HG03097 (cell line): ENCODE data around the gene NLGN1.
"Not testable (repeated sequence)": the region's sequence is repeated elsewhere in the genome, so short reads cannot be mapped to it uniquely, and the experiment has no call there.

Experiments
- ATAC-seq: cut with Tn5 transposase; IDR thresholded peaks from one replicate; pipeline ENCODE4 v1.9.1; 2021; ENCODE audit not compliant: unreplicated experiment, low FRiP score

NLGN1 gene

GRCh38 chr3:173548261-173548660 lies 150.7 kb downstream of the NLGN1 start:
- no peak for ATAC-seq

GRCh38 chr3:173552526-173552925 lies 155.0 kb downstream of the NLGN1 start:
- no peak for ATAC-seq

GRCh38 chr3:173553635-173554280 lies 156.2 kb downstream of the NLGN1 start:
- no peak for ATAC-seq

- no peak for ATAC-seq
These were observed 159.0 kb downstream of the NLGN1 start for GRCh38 chr3:173556546-173556945.

GRCh38 chr3:173567997-173568396 lies 170.5 kb downstream of the NLGN1 start:
- no peak for ATAC-seq

- no peak for ATAC-seq
These were observed 171.1 kb downstream of the NLGN1 start for GRCh38 chr3:173568623-173569022.

GRCh38 chr3:173583496-173583895 lies 186.0 kb downstream of the NLGN1 start:
- no peak for ATAC-seq

- no peak for ATAC-seq
These were observed 186.7 kb downstream of the NLGN1 start for GRCh38 chr3:173584093-173584837.

- no peak for ATAC-seq
These were observed 187.6 kb downstream of the NLGN1 start for GRCh38 chr3:173584838-173585831.

- ATAC-seq, result no peak
These were observed 188.6 kb downstream of the NLGN1 start for GRCh38 chr3:173586166-173586565.

GRCh38 chr3:173587055-173587454 lies 189.5 kb downstream of the NLGN1 start:
- no peak for ATAC-seq

- ATAC-seq, result no peak
These were observed 191.0 kb downstream of the NLGN1 start for GRCh38 chr3:173588556-173588955.

- ATAC-seq, result no peak
These were observed 191.6 kb downstream of the NLGN1 start for GRCh38 chr3:173589116-173589515.

GRCh38 chr3:173591401-173591800 lies 193.9 kb downstream of the NLGN1 start:
- no peak for ATAC-seq

- not testable (repeated sequence) for ATAC-seq
These were observed 197.3 kb downstream of the NLGN1 start for GRCh38 chr3:173594881-173595280.

GRCh38 chr3:173599673-173600072 lies 202.1 kb downstream of the NLGN1 start:
- ATAC-seq, result no peak

- ATAC-seq, result no peak
These were observed 217.0 kb downstream of the NLGN1 start for GRCh38 chr3:173614522-173614921.

GRCh38 chr3:173615661-173616060 lies 218.1 kb downstream of the NLGN1 start:
- no peak for ATAC-seq

GRCh38 chr3:173617490-173617889 lies 219.9 kb downstream of the NLGN1 start:
- no peak for ATAC-seq

- ATAC-seq, result no peak
These were observed 220.6 kb downstream of the NLGN1 start for GRCh38 chr3:173618148-173618547.

GRCh38 chr3:173618703-173619102 lies 221.2 kb downstream of the NLGN1 start:
- no peak for ATAC-seq
